Measurements from ENCODE around the gene TRIOBP.
"Not testable (repeated sequence)": the region's sequence is repeated elsewhere in the genome, so short reads cannot be mapped to it uniquely, and the experiment has no call there.

TRIOBP gene

GRCh38 chr22:37792494-37792893 is 95.6 kb downstream of the TRIOBP start:
- Histone ChIP-seq H3K27ac (ENCODE audit: low read depth, low read length) (no peak overlapping the region), H3K36me3 (ENCODE audit: control insufficient read depth, insufficient read depth, low read length) (no peaks in the 10 kb centered on the region), H3K4me3 (ENCODE audit: low read length) (no peak overlapping the region), H3K18ac (ENCODE audit: low read length) (no peak overlapping the region), H2BK15ac (replicated peaks; ENCODE audit: low read depth) (no peak overlapping the region), H2AK5ac (ENCODE audit: low read length) (no peak overlapping the region), H3K4me1 (ENCODE audit: control insufficient read depth, low read depth, low read length) (no peaks in the 10 kb centered on the region), H2BK120ac (ENCODE audit: low read depth, low read length) (no peak overlapping the region), H3K4me2 (ENCODE audit: low read length) (no peak overlapping the region), H3K9ac (ENCODE audit: low read length) (no peak overlapping the region), H3K79me1 (ENCODE audit: low read length) (no peaks in the 10 kb centered on the region), H3K27me3 (ENCODE audit: insufficient read depth, low read length, poor library complexity) (no peaks in the 10 kb centered on the region), H4K8ac (ENCODE audit: low read depth, low read length) (no peak overlapping the region), H4K5ac (ENCODE audit: low read length) (no peak overlapping the region), H2BK5ac (ENCODE audit: low read length) (no peak overlapping the region), H3K79me2 (ENCODE audit: control insufficient read depth, insufficient read depth, low read length) (no peaks in the 10 kb centered on the region), H3K56ac (ENCODE audit: low read length) (no peak overlapping the region), H3K23ac (ENCODE audit: low read length) (no peak overlapping the region), H3K4ac (ENCODE audit: low read depth, low read length) (no peak overlapping the region)
- no peak for DNase-seq
- no CpG with 5 or more reads among the region's 6 CpGs for WGBS (ENCODE audit: extremely low coverage, insufficient coverage, low lambda C conversion rate)

- H3K36me3 ChIP-seq (ENCODE audit: control insufficient read depth, insufficient read depth, low read length): no peaks in the 10 kb centered on the region
- no peak overlapping the region for H3K4me3 ChIP-seq (ENCODE audit: low read length)
- no peak overlapping the region for H3K23ac ChIP-seq (ENCODE audit: low read length)
- H3K79me1 ChIP-seq (ENCODE audit: low read length): no peaks in the 10 kb centered on the region
- no peak overlapping the region for H3K18ac ChIP-seq (ENCODE audit: low read length)
- H3K4me2 ChIP-seq (ENCODE audit: low read length): no peak overlapping the region
- H3K79me2 ChIP-seq (ENCODE audit: control insufficient read depth, insufficient read depth, low read length): no peaks in the 10 kb centered on the region
- WGBS (ENCODE audit: extremely low coverage, insufficient coverage, low lambda C conversion rate): no CpG with 5 or more reads among the region's 2 CpGs
- H3K27ac ChIP-seq (ENCODE audit: low read depth, low read length): no peak overlapping the region
- no peak overlapping the region for H3K56ac ChIP-seq (ENCODE audit: low read length)
- H4K8ac ChIP-seq (ENCODE audit: low read depth, low read length): no peak overlapping the region
- no peak overlapping the region for H3K9ac ChIP-seq (ENCODE audit: low read length)
- H2BK5ac ChIP-seq (ENCODE audit: low read length): no peak overlapping the region
- H3K27me3 ChIP-seq (ENCODE audit: insufficient read depth, low read length, poor library complexity): no peaks in the 10 kb centered on the region
- no peak overlapping the region for H4K5ac ChIP-seq (ENCODE audit: low read length)
- no peak overlapping the region for H3K4ac ChIP-seq (ENCODE audit: low read depth, low read length)
- H2AK5ac ChIP-seq (ENCODE audit: low read length): no peak overlapping the region
- no peak overlapping the region for H2BK15ac ChIP-seq (replicated peaks; ENCODE audit: low read depth)
- H3K4me1 ChIP-seq (ENCODE audit: control insufficient read depth, low read depth, low read length): no peaks in the 10 kb centered on the region
- no peak for DNase-seq
- H2BK120ac ChIP-seq (ENCODE audit: low read depth, low read length): no peak overlapping the region
Measured at GRCh38 chr22:37794376-37794775, 97.5 kb downstream of the TRIOBP start.

DNA sequence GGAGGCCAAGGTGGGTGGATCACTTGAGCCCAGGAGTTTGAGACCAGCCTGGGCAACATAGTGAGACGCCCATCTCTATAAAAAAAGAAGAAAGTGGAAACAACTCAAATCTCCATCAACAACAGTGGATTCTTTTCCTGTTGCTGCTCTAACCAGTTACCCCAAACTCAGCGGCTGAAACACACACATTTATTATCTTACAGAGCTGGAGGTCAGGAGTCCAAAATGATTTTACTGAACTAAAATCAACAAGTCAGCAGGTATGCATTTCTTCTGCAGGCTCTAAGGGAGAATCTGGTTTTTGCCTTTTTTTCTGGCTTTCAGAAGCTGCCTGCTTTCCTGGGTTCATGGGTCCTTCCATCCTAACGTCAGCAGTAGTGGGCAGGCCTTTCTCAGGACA is 99.2 kb downstream of the TRIOBP start:
- no CpG with 5 or more reads among the region's 3 CpGs for WGBS (ENCODE audit: extremely low coverage, insufficient coverage, low lambda C conversion rate)
- Histone ChIP-seq H4K5ac (ENCODE audit: low read length) (no peak overlapping the region), H3K79me2 (ENCODE audit: control insufficient read depth, insufficient read depth, low read length) (no peaks in the 10 kb centered on the region)

DNA sequence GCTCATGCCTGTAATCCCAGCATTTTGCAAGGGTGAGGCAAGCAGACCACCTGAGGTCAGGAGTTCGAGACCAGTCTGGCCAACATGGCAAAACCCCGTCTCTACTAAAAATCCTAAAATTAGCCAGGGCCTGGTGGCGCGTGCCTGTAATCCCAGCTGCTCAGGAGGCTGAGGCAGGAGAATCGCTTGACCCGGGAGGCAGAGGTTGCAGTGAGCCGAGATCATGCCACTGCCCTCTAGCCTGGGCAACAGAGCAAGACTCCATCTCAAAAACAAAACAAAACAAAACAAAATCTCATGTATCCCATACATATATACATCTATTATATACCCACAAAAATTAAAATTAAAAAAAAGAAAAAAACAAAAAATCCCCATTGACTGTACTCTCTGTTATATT is 100.4 kb downstream of the TRIOBP start:
- not testable (repeated sequence) for H4K8ac ChIP-seq (ENCODE audit: low read depth, low read length); H2AK5ac ChIP-seq (ENCODE audit: low read length); H3K79me2 ChIP-seq (ENCODE audit: control insufficient read depth, insufficient read depth, low read length); H3K23ac ChIP-seq (ENCODE audit: low read length); H3K4me2 ChIP-seq (ENCODE audit: low read length); H2BK120ac ChIP-seq (ENCODE audit: low read depth, low read length); H3K18ac ChIP-seq (ENCODE audit: low read length); H4K5ac ChIP-seq (ENCODE audit: low read length); H3K36me3 ChIP-seq (ENCODE audit: control insufficient read depth, insufficient read depth, low read length); H2BK15ac ChIP-seq (replicated peaks; ENCODE audit: low read depth); H3K79me1 ChIP-seq (ENCODE audit: low read length); H3K56ac ChIP-seq (ENCODE audit: low read length); H3K27ac ChIP-seq (ENCODE audit: low read depth, low read length); H2BK5ac ChIP-seq (ENCODE audit: low read length); DNase-seq; H3K27me3 ChIP-seq (ENCODE audit: insufficient read depth, low read length, poor library complexity); H3K4ac ChIP-seq (ENCODE audit: low read depth, low read length); H3K9ac ChIP-seq (ENCODE audit: low read length); H3K4me3 ChIP-seq (ENCODE audit: low read length); H3K4me1 ChIP-seq (ENCODE audit: control insufficient read depth, low read depth, low read length)
- no CpG with 5 or more reads among the region's 7 CpGs for WGBS (ENCODE audit: extremely low coverage, insufficient coverage, low lambda C conversion rate)

More for the DNA sequence above, 99.2 kb downstream of the TRIOBP start:
- no peak overlapping the region for H3K23ac ChIP-seq (ENCODE audit: low read length)
- H3K4me1 ChIP-seq (ENCODE audit: control insufficient read depth, low read depth, low read length): no peaks in the 10 kb centered on the region
- H3K4ac ChIP-seq (ENCODE audit: low read depth, low read length): no peak overlapping the region
- no peaks in the 10 kb centered on the region for H3K79me1 ChIP-seq (ENCODE audit: low read length)
- no peaks in the 10 kb centered on the region for H3K27me3 ChIP-seq (ENCODE audit: insufficient read depth, low read length, poor library complexity)
- no peak overlapping the region for H2BK15ac ChIP-seq (replicated peaks; ENCODE audit: low read depth)
- DNase-seq: no peak
- no peak overlapping the region for H3K18ac ChIP-seq (ENCODE audit: low read length)
- H3K36me3 ChIP-seq (ENCODE audit: control insufficient read depth, insufficient read depth, low read length): no peaks in the 10 kb centered on the region
- H3K27ac ChIP-seq (ENCODE audit: low read depth, low read length): no peak overlapping the region
- no peak overlapping the region for H3K4me2 ChIP-seq (ENCODE audit: low read length)
- H3K56ac ChIP-seq (ENCODE audit: low read length): no peak overlapping the region
- no peak overlapping the region for H2AK5ac ChIP-seq (ENCODE audit: low read length)
- H4K8ac ChIP-seq (ENCODE audit: low read depth, low read length): no peak overlapping the region
- no peak overlapping the region for H3K4me3 ChIP-seq (ENCODE audit: low read length)
- no peak overlapping the region for H2BK5ac ChIP-seq (ENCODE audit: low read length)
- H2BK120ac ChIP-seq (ENCODE audit: low read depth, low read length): no peak overlapping the region
- H3K9ac ChIP-seq (ENCODE audit: low read length): no peak overlapping the region

DNA sequence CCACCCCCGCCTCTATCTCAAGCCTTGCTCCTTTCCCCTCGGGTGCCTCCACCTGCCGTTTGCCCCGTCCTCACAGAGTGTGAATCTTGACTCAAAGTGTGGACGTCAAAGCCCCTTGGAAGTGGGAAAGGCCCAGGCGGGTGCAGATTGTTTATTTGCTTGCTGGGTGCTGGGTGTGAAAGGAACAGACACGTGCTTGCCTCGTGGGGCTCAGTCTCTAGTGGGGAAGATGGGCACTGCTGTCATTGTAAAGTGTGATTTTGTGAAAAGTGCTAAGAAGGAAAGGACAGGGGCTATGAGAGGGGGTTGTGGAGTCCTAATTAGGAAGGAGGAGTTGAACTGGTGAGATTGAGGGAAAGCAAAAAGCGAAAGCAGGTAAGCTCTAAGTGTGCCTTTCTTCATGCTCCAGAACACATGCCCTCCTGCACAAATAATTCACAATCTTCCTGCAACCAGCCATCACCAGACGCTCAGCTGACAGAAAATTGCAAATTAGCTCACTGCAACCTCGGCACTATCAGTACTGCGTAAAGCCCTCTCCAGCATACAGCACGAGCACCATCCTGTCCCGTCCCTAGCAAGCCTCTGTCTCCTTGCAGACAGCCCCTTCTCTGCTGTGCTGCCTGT is 101.1 kb downstream of the TRIOBP start:
- no CpG with 5 or more reads among the region's 14 CpGs for WGBS (ENCODE audit: extremely low coverage, insufficient coverage, low lambda C conversion rate)
- peaks cover 2% of the 10 kb centered on the region for H3K4me1 ChIP-seq (ENCODE audit: control insufficient read depth, low read depth, low read length)
- no peaks in the 10 kb centered on the region for H3K79me1 ChIP-seq (ENCODE audit: low read length)
- no peak overlapping the region for H3K56ac ChIP-seq (ENCODE audit: low read length)
- no peaks in the 10 kb centered on the region for H3K36me3 ChIP-seq (ENCODE audit: control insufficient read depth, insufficient read depth, low read length)
- no peaks in the 10 kb centered on the region for H3K79me2 ChIP-seq (ENCODE audit: control insufficient read depth, insufficient read depth, low read length)
- H2BK120ac ChIP-seq (ENCODE audit: low read depth, low read length): no peak overlapping the region
- H3K9ac ChIP-seq (ENCODE audit: low read length): no peak overlapping the region
- no peak overlapping the region for H2BK15ac ChIP-seq (replicated peaks; ENCODE audit: low read depth)
- H3K4me3 ChIP-seq (ENCODE audit: low read length): no peak overlapping the region
- no peak overlapping the region for H3K4ac ChIP-seq (ENCODE audit: low read depth, low read length)
- H3K4me2 ChIP-seq (ENCODE audit: low read length): no peak overlapping the region
- no peak overlapping the region for H2AK5ac ChIP-seq (ENCODE audit: low read length)
- peaks cover 2% of the 10 kb centered on the region for H3K27me3 ChIP-seq (ENCODE audit: insufficient read depth, low read length, poor library complexity)
- H3K23ac ChIP-seq (ENCODE audit: low read length): no peak overlapping the region
- DNase-seq: no peak
- no peak overlapping the region for H3K27ac ChIP-seq (ENCODE audit: low read depth, low read length)
- H4K8ac ChIP-seq (ENCODE audit: low read depth, low read length): no peak overlapping the region
- H3K18ac ChIP-seq (ENCODE audit: low read length): no peak overlapping the region
- H4K5ac ChIP-seq (ENCODE audit: low read length): no peak overlapping the region
- H2BK5ac ChIP-seq (ENCODE audit: low read length): no peak overlapping the region

- not testable (repeated sequence) for H3K23ac ChIP-seq (ENCODE audit: low read length); H4K8ac ChIP-seq (ENCODE audit: low read depth, low read length); H4K5ac ChIP-seq (ENCODE audit: low read length); H3K4ac ChIP-seq (ENCODE audit: low read depth, low read length); H2AK5ac ChIP-seq (ENCODE audit: low read length); H2BK120ac ChIP-seq (ENCODE audit: low read depth, low read length); H3K4me1 ChIP-seq (ENCODE audit: control insufficient read depth, low read depth, low read length); H3K9ac ChIP-seq (ENCODE audit: low read length); H3K36me3 ChIP-seq (ENCODE audit: control insufficient read depth, insufficient read depth, low read length); DNase-seq; H3K4me2 ChIP-seq (ENCODE audit: low read length); H3K79me2 ChIP-seq (ENCODE audit: control insufficient read depth, insufficient read depth, low read length); H2BK15ac ChIP-seq (replicated peaks; ENCODE audit: low read depth); H2BK5ac ChIP-seq (ENCODE audit: low read length); H3K4me3 ChIP-seq (ENCODE audit: low read length); H3K18ac ChIP-seq (ENCODE audit: low read length); H3K56ac ChIP-seq (ENCODE audit: low read length); H3K27ac ChIP-seq (ENCODE audit: low read depth, low read length); H3K79me1 ChIP-seq (ENCODE audit: low read length)
- H3K27me3 ChIP-seq (ENCODE audit: insufficient read depth, low read length, poor library complexity): peaks cover 12% of the 10 kb centered on the region
- no CpG with 5 or more reads among the region's 9 CpGs for WGBS (ENCODE audit: extremely low coverage, insufficient coverage, low lambda C conversion rate)
Measured at GRCh38 chr22:37799979-37800378, 103.1 kb downstream of the TRIOBP start.
